T-cell (primary cell): ENCODE measurements around the gene VPS35L. TPM values are rescaled to one million over a fixed set of nuclear protein-coding genes. Genes with fewer than 3 reads are reported as not detected.
"Not testable (repeated sequence)": the region's sequence is repeated elsewhere in the genome, so short reads cannot be mapped to it uniquely, and the experiment has no call there.

Experiments used
- ATAC-seq, 4 experiments: fragments of 200-7000 bp in 3 of 4; fragments of 150-1000 bp in 1 of 4; cut with Tn5 transposase; replicated peaks in 1 of 4; 1 replicate in 3 of 4; 2 replicates in 1 of 4; pipeline ENCODE4 v1.10.0; 2021; ENCODE audit warnings: moderate library complexity in 3 of 4, mild to moderate bottlenecking in 2 of 4, moderate number of reproducible peaks in 1 of 4
- CTCF ChIA-PET, 2 donors: fragments of 300-600 bp; sonication (Branson Sonifier 250); formaldehyde crosslinking; loops; one replicate each; lab custom pipeline; 2022; ENCODE audit warnings: antibody characterized with exemption in 2 of 2; lab: Charles Lee
- POLR2A ChIA-PET, 2 donors: fragments of 300-600 bp; sonication (Branson Sonifier 250); formaldehyde crosslinking; loops; one replicate each; lab custom pipeline; 2022; ENCODE audit warnings: antibody characterized with exemption in 2 of 2; lab: Charles Lee
- DNase-seq, 35 experiments: peaks; one replicate each; pipeline versions ENCODE4 v3.0.0 to v3.0.0-alpha.2; 2013 to 2023
- H3K27ac ChIP-seq: one replicate; pipeline ENCODE4 v1.5.1; 2013; ENCODE audit warnings: low read length
- H3K27me3 ChIP-seq, 2 experiments: replicated peaks in 1 of 2; 1 replicate in 1 of 2; 2 replicates in 1 of 2; pipeline versions ENCODE4 v1.6.1 to v1.7.0; 2013; ENCODE audit warnings: low read length in 1 of 2, mixed read lengths in 1 of 2; ENCODE audit not compliant: control insufficient read depth in 2 of 2, insufficient read depth in 2 of 2; ENCODE audit errors: extremely low read depth in 1 of 2
- H3K36me3 ChIP-seq, 2 donors: 1 replicate in 1 of 2; 2 replicates in 1 of 2; pipeline versions ENCODE4 v1.6.1 to v1.7.0; 2013; ENCODE audit warnings: low read length in 1 of 2; ENCODE audit not compliant: control insufficient read depth in 2 of 2, insufficient read depth in 1 of 2; ENCODE audit errors: extremely low read depth in 1 of 2
- H3K4me1 ChIP-seq, 2 experiments: 1 replicate in 1 of 2; 2 replicates in 1 of 2; pipeline versions ENCODE4 v1.6.1 to v1.7.0; 2013; ENCODE audit warnings: low read length in 2 of 2, mixed read lengths in 1 of 2; ENCODE audit not compliant: insufficient read depth in 2 of 2, control insufficient read depth in 1 of 2; ENCODE audit errors: extremely low read depth in 1 of 2
- H3K4me3 ChIP-seq, 2 donors: 1 replicate in 1 of 2; 2 replicates in 1 of 2; pipeline versions ENCODE4 v1.5.1 to v1.7.0; 2013; ENCODE audit warnings: mild to moderate bottlenecking in 2 of 2, low read length in 1 of 2, moderate library complexity in 1 of 2; ENCODE audit not compliant: control insufficient read depth in 1 of 2; ENCODE audit errors: extremely low read depth in 1 of 2
- H3K9me3 ChIP-seq: 2 replicates; pipeline ENCODE4 v1.7.0; 2013
- H3K27ac Mint-ChIP-seq, 2 donors: one replicate each; pipeline ENCODE4 v1.8.0; 2020 to 2021; ENCODE audit warnings: mild to moderate bottlenecking in 2 of 2, mixed read lengths in 2 of 2
- H3K27me3 Mint-ChIP-seq, 2 donors: one replicate each; pipeline ENCODE4 v1.8.0; 2021 to 2022; ENCODE audit warnings: mixed read lengths in 2 of 2
- H3K36me3 Mint-ChIP-seq: one replicate; pipeline ENCODE4 v1.8.0; 2021; ENCODE audit warnings: mixed read lengths
- H3K4me1 Mint-ChIP-seq, 3 donors: one replicate each; pipeline ENCODE4 v1.8.0; 2020 to 2022; ENCODE audit warnings: mixed read lengths in 3 of 3, mild to moderate bottlenecking in 1 of 3
- H3K4me3 Mint-ChIP-seq, 3 donors: one replicate each; pipeline ENCODE4 v1.8.0; 2020 to 2022; ENCODE audit warnings: mild to moderate bottlenecking in 3 of 3, mixed read lengths in 3 of 3, moderate library complexity in 3 of 3
- H3K9me3 Mint-ChIP-seq, 3 donors: one replicate each; pipeline ENCODE4 v1.8.0; 2020 to 2022; ENCODE audit warnings: mixed read lengths in 3 of 3
- WGBS: methylation state at CpG from one replicate; pipeline ENCODE4 v1.1.5; 2013; ENCODE audit warnings: missing lambda C conversion rate; ENCODE audit not compliant: insufficient coverage; 5-methylcytosine and 5-hydroxymethylcytosine counted together
- total RNA-seq, 35 experiments: library from RNA in 6 of 35; stranded (reverse) in 6 of 35; fragments of 120-200 nt in 1 of 35; gene quantifications; one replicate each; pipeline versions ENCODE4 v1.2.1 to v1.2.4 and lab custom pipeline; 2013 to 2026

Gene VPS35L
- total RNA-seq, 5 donors from 2014 or later (not counting 1 experiment from before 2014, with no cell fraction given): 40.2 to 46.9 (median 42.9) TPM

- Histone ChIP-seq H3K9me3 (no peaks in the 10 kb centered on the region), H3K4me1 (no peaks in the 10 kb centered on the region), H3K36me3 (peaks cover 0 to 11% of the 10 kb centered on the region in 2 donors), H3K4me3 (no peak overlapping the region), H3K27ac (no peak overlapping the region), H3K27me3 (no peaks in the 10 kb centered on the region)
- H3K9me3 Mint-ChIP-seq: no peaks in the 10 kb centered on the region
- no peak overlapping the region for H3K27ac Mint-ChIP-seq
- H3K27me3 Mint-ChIP-seq: no peaks in the 10 kb centered on the region
- H3K4me3 Mint-ChIP-seq: no peak overlapping the region
- H3K4me1 Mint-ChIP-seq: peaks cover 0 to 4% (median 0%) of the 10 kb centered on the region in 3 donors
- CTCF ChIA-PET: no interaction called here
- DNase-seq: no peak
- no peak for ATAC-seq
- no CpG with 5 or more reads among the region's 1 CpG for WGBS
- peaks cover 60% of the 10 kb centered on the region for H3K36me3 Mint-ChIP-seq
- POLR2A ChIA-PET: no interaction called here
Observed at GRCh38 chr16:19659554-19659953, 104.1 kb downstream of the VPS35L start.

GRCh38 chr16:19660432-19660831 is 104.9 kb downstream of the VPS35L start:
- ChIA-PET POLR2A (no interaction called here), CTCF (no interaction called here)
- no peaks in the 10 kb centered on the region for H3K4me1 ChIP-seq
- Mint-ChIP-seq H3K9me3 (peaks cover 3 to 4% (median 4%) of the 10 kb centered on the region in 3 donors), H3K36me3 (peaks cover 64% of the 10 kb centered on the region), H3K4me1 (peaks cover 0 to 4% (median 0%) of the 10 kb centered on the region in 3 donors), H3K4me3 (no peak overlapping the region), H3K27ac (no peak overlapping the region), H3K27me3 (no peaks in the 10 kb centered on the region)
- H3K4me3 ChIP-seq: no peak overlapping the region
- H3K9me3 ChIP-seq: no peaks in the 10 kb centered on the region
- whole genome bisulfite sequencing: no CpG with 5 or more reads among the region's 1 CpG
- no peak for ATAC-seq
- peaks cover 0 to 9% of the 10 kb centered on the region in 2 donors for H3K36me3 ChIP-seq
- H3K27me3 ChIP-seq: no peaks in the 10 kb centered on the region
- DNase-seq: no peak
- no peak overlapping the region for H3K27ac ChIP-seq

GRCh38 chr16:19662351-19662750 is 106.8 kb downstream of the VPS35L start:
- H3K27ac ChIP-seq: no peak overlapping the region
- Mint-ChIP-seq H3K4me3 (no peak overlapping the region), H3K4me1 (peaks cover 0 to 4% (median 0%) of the 10 kb centered on the region in 3 donors), H3K27ac (no peak overlapping the region), H3K9me3 (peaks cover 4 to 8% (median 7%) of the 10 kb centered on the region in 3 donors), H3K27me3 (no peaks in the 10 kb centered on the region), H3K36me3 (peaks cover 57% of the 10 kb centered on the region)
- no peaks in the 10 kb centered on the region for H3K9me3 ChIP-seq
- DNase-seq: no peak
- H3K4me3 ChIP-seq: no peak overlapping the region
- ChIA-PET POLR2A (no interaction called here), CTCF (no interaction called here)
- no peaks in the 10 kb centered on the region for H3K4me1 ChIP-seq
- peaks cover 0 to 7% of the 10 kb centered on the region in 2 donors for H3K36me3 ChIP-seq
- no peak for ATAC-seq
- no peaks in the 10 kb centered on the region for H3K27me3 ChIP-seq
- 93% methylated on average over 3 of the region's 7 CpGs for WGBS

- Mint-ChIP-seq H3K36me3 (peaks cover 56% of the 10 kb centered on the region), H3K27me3 (no peaks in the 10 kb centered on the region), H3K9me3 (peaks cover 4 to 8% (median 7%) of the 10 kb centered on the region in 3 donors), H3K27ac (no peak overlapping the region), H3K4me3 (no peak overlapping the region), H3K4me1 (peaks cover 0 to 4% (median 0%) of the 10 kb centered on the region in 3 donors)
- H3K9me3 ChIP-seq: no peaks in the 10 kb centered on the region
- CTCF ChIA-PET: interaction anchor here (0.6 to 0.7 kb wide), 3 partner anchors 9 to 40 kb away, joined by 4 to 6 read pairs (median 5); no protein-coding TSS in a partner anchor
- H3K4me3 ChIP-seq: no peak overlapping the region
- peaks cover 1 to 4% of the 10 kb centered on the region in 2 donors for H3K36me3 ChIP-seq
- no peaks in the 10 kb centered on the region for H3K27me3 ChIP-seq
- no peak overlapping the region for H3K27ac ChIP-seq
- POLR2A ChIA-PET: interaction anchor here (0.6 to 0.7 kb wide), 2 partner anchors 70 to 108 kb away, joined by 5 to 8 read pairs; no protein-coding TSS in a partner anchor
- WGBS: 98% methylated on average over 5 of the region's 6 CpGs
- H3K4me1 ChIP-seq: no peaks in the 10 kb centered on the region
- DNase-seq (no peak), ATAC-seq (no peak)
Observed at GRCh38 chr16:19664166-19664565, 108.7 kb downstream of the VPS35L start.

- H3K4me3 Mint-ChIP-seq, H3K4me3 ChIP-seq, POLR2A ChIA-PET: not testable (repeated sequence)
Observed at GRCh38 chr16:19665313-19665712, 109.8 kb downstream of the VPS35L start.

GRCh38 chr16:19666477-19666876 is 111.0 kb downstream of the VPS35L start:
- Mint-ChIP-seq H3K4me1 (no peaks in the 10 kb centered on the region), H3K9me3 (peaks cover 4 to 8% (median 7%) of the 10 kb centered on the region in 3 donors), H3K36me3 (peaks cover 58% of the 10 kb centered on the region), H3K4me3 (no peak overlapping the region), H3K27me3 (no peaks in the 10 kb centered on the region), H3K27ac (no peak overlapping the region)
- ChIA-PET CTCF (no interaction called here), POLR2A (no interaction called here)
- no peaks in the 10 kb centered on the region for H3K27me3 ChIP-seq
- WGBS: no CpG with 5 or more reads among the region's 3 CpGs
- ATAC-seq (no peak), DNase-seq (no peak)
- H3K27ac ChIP-seq: no peak overlapping the region
- H3K9me3 ChIP-seq: no peaks in the 10 kb centered on the region
- H3K36me3 ChIP-seq: peaks cover 4 to 16% of the 10 kb centered on the region in 2 donors
- H3K4me1 ChIP-seq: no peaks in the 10 kb centered on the region
- no peak overlapping the region for H3K4me3 ChIP-seq

More at GRCh38 chr16:19665313-19665712, 109.8 kb downstream of the VPS35L start:
- ATAC-seq, H3K27ac ChIP-seq, H3K9me3 Mint-ChIP-seq, H3K4me1 ChIP-seq, CTCF ChIA-PET, H3K4me1 Mint-ChIP-seq, DNase-seq, H3K9me3 ChIP-seq, H3K27me3 Mint-ChIP-seq, H3K36me3 ChIP-seq, H3K27me3 ChIP-seq, H3K27ac Mint-ChIP-seq: not testable (repeated sequence)
- WGBS: no CpG with 5 or more reads among the region's 3 CpGs
- peaks cover 62% of the 10 kb centered on the region for H3K36me3 Mint-ChIP-seq
